Measurements from ENCODE around the gene POLD4. TPM values are rescaled to one million over a fixed set of nuclear protein-coding genes. Genes with fewer than 3 reads are reported as not detected.

POLD4 gene
- total RNA-seq, 4 donors from 2014 or later: 54.5 to 75.7 (median 65.0) TPM

- TF ChIP-seq CTCF (IDR thresholded peaks at IDR 0.05) (no peak), POLR2AphosphoS5 (IDR thresholded peaks at IDR 0.05) (no peak), POLR2A (IDR thresholded peaks at IDR 0.05) (no peak), EP300 (IDR thresholded peaks at IDR 0.05) (no peak)
- 90% methylated on average over 18 of the region's 18 CpGs for WGBS
- peaks cover 30% of the 10 kb centered on the region for H3K4me1 ChIP-seq
Observed at GRCh38 chr11:67393437-67393836, 40.1 kb upstream of the POLD4 start.

GRCh38 chr11:67392183-67392715, 38.9 kb upstream of the POLD4 start:
- TF ChIP-seq POLR2A (IDR thresholded peaks at IDR 0.05): no peak
- TF ChIP-seq EP300 (IDR thresholded peaks at IDR 0.05): no peak
- TF ChIP-seq POLR2AphosphoS5 (IDR thresholded peaks at IDR 0.05): no peak
- TF ChIP-seq CTCF (IDR thresholded peaks at IDR 0.05): no peak
- H3K4me3 ChIP-seq: peak overlapping the region; percentile 85
- DNase-seq (ENCODE audit: low spot score in 2 of 2): no peak
- no peaks in the 10 kb centered on the region for H3K27me3 ChIP-seq
- peaks cover 23% of the 10 kb centered on the region for H3K36me3 ChIP-seq
- H3K4me1 ChIP-seq: peaks cover 30% of the 10 kb centered on the region
- 11% methylated on average over 14 of the region's 31 CpGs for WGBS
- no peaks in the 10 kb centered on the region for H3K9me3 ChIP-seq
- H3K27ac ChIP-seq: peak overlapping the region; percentile 82

More at GRCh38 chr11:67393437-67393836, 40.1 kb upstream of the POLD4 start:
- Histone ChIP-seq H3K9me3 (no peaks in the 10 kb centered on the region), H3K36me3 (peaks cover 35% of the 10 kb centered on the region), H3K27ac (no peak overlapping the region), H3K4me3 (no peak overlapping the region), H3K27me3 (no peaks in the 10 kb centered on the region)
- DNase-seq (ENCODE audit: low spot score in 2 of 2): no peak

GRCh38 chr11:67391304-67392182, 38.2 kb upstream of the POLD4 start, which contains the start of gene RAD9A:
Gene RAD9A (plus strand): TSS chr11:67391986. CDS start chr11:67392045, 59 bp downstream.
- Histone ChIP-seq H3K36me3 (peaks cover 17% of the 10 kb centered on the region), H3K9me3 (no peaks in the 10 kb centered on the region), H3K4me3 (peak within 1 kb of the TSS; percentile 85), H3K4me1 (peaks cover 24% of the 10 kb centered on the region), H3K27ac (peak within 1 kb of the TSS; percentile 82), H3K27me3 (no peaks in the 10 kb centered on the region)
- TF ChIP-seq POLR2AphosphoS5 (IDR thresholded peaks at IDR 0.05) (peak; percentile 66 to 92 (median 86)), POLR2A (IDR thresholded peaks at IDR 0.05) (no peak)
- DNase-seq (ENCODE audit: low spot score in 2 of 2): peak; percentile 98
- WGBS: 0% methylated on average over 6 of the region's 75 CpGs

- peaks cover 12% of the 10 kb centered on the region for H3K36me3 ChIP-seq
- no peak for DNase-seq (ENCODE audit: low spot score in 2 of 2)
- H3K27ac ChIP-seq: peak overlapping the region; percentile 82
- WGBS: 9% methylated on average over 15 of the region's 15 CpGs
- H3K4me3 ChIP-seq: peak overlapping the region; percentile 85
- H3K4me1 ChIP-seq: peaks cover 24% of the 10 kb centered on the region
- no peaks in the 10 kb centered on the region for H3K9me3 ChIP-seq
- H3K27me3 ChIP-seq: no peaks in the 10 kb centered on the region
- no peak for TF ChIP-seq EP300 (IDR thresholded peaks at IDR 0.05)
- no peak for TF ChIP-seq POLR2A (IDR thresholded peaks at IDR 0.05)
- no peak for TF ChIP-seq CTCF (IDR thresholded peaks at IDR 0.05)
- no peak for TF ChIP-seq POLR2AphosphoS5 (IDR thresholded peaks at IDR 0.05)
Observed at GRCh38 chr11:67390947-67391303, 37.6 kb upstream of the POLD4 start.

DNA sequence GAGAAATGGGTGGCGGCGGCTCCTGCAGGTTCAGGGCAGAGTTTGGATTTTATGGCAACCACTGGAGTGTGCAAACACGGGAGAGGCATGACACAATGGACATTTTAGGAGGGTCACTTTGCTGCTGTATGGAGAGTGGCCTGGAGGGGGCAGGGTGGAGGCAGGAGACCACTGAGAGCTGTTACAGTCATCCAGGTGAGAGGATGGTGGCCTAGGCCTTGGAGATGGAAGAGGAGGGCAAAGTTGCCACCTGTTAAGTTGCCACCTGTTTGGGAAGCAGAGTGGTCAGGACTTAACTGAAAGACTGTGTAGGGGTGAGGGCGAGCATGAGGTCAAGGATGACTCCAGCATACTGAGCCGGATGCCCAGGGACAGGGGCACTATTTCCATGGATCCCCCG, 36.1 kb upstream of the POLD4 start:
- TF ChIP-seq EP300 (IDR thresholded peaks at IDR 0.05): no peak
- TF ChIP-seq CTCF (IDR thresholded peaks at IDR 0.05): peak in 1 of 2 donors; percentile 40
- Histone ChIP-seq H3K4me3 (no peak overlapping the region), H3K36me3 (peaks cover 6% of the 10 kb centered on the region), H3K27me3 (no peaks in the 10 kb centered on the region), H3K4me1 (peaks cover 34% of the 10 kb centered on the region), H3K9me3 (no peaks in the 10 kb centered on the region), H3K27ac (no peak overlapping the region)
- DNase-seq (ENCODE audit: low spot score in 2 of 2): no peak
- 79% methylated on average over 6 of the region's 6 CpGs for WGBS

Data from suprapubic skin (tissue), 4 donors.